ENCODE results near the gene BCAN.
A peak's percentile ranks its signal among the peaks of the same experiment; 100 is the strongest.

BCAN gene

GRCh38 chr1:156681196-156681960 is 39.5 kb downstream of the BCAN start:
- no peak for DNase-seq

DNA sequence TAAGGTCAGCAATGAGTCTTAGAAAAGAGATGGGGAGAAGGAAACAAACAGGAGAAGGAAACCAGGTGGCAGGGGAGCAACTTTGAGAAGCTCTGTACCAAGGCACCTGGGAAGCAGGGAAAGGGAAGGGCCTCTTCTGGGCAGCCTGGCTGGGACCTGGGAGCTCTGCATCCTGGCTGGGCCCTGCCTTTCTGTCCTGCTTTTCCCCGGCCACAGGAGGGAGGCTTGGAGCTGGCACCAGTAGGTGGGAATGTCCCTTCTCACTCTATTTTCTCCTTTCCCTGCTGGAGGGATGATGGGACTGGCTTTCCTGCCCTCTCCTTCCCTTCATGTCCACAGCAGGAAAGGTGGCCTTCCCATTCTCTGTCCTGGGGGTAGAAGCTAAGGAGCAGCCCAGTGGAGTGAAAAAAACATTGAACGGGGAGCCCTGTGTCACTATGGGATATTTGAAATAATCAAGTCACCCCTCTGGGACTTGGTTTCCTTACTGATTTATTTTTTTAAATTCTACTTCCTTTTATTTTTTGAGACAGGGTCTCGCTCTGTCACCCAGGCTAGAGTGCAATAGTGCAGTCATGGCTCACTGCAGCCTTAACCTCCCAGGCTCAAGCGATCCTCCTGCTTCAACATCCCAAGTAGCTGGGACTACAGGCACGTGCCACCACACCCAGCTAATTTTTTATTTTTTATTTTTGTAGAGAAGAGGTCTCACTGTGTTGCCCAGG is 40.4 kb downstream of the BCAN start:
- no peak for DNase-seq

DNA sequence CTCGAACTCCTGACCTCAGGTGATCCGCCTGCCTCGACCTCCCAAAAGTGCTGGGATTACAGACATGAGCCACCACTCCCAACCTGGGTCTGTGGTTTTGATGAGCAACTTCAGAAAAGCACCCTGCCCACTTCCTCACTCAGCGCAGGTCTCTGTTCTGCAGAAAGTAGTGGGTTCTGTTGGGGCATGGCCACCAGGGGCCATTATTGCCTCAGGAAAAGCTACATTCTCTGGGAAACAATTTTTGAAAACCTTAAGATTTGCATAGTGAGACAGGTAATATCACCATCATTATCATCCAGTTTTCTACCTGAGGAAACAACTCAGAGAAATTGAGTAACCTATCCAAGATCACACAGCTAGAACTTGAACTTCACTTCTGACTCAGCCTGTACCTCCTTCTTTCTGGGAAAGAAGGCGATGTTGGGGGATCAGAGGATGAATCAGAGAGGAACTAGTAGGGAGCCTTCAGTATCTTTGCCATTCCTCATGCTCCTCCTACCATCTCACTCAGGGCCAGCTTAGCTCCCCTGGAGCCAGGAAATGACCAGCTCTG is 42.4 kb downstream of the BCAN start:
- no peak for DNase-seq

GRCh38 chr1:156689035-156689952 is 47.4 kb downstream of the BCAN start:
- peak; percentile 80 for DNase-seq

- DNase-seq: no peak
These were observed 48.2 kb downstream of the BCAN start for GRCh38 chr1:156689953-156690674.

DNA sequence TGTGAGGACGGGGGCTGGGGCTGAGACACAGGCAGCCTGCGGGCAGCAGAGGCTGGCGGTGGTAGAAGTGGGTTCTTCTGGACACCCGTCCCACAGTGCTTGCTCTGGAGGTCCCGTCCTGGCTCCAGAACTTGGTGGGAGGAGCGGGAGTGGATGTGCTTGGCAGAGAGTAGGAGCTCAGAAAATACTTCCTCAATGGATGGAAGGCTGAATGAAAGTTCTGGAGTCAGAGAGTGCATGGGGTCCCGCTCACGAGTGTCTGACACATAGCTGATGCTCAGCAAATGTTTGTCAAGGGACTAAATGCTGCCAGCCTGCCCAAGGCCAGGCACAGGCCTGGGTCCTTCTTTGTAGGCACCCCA is 48.7 kb downstream of the BCAN start:
- DNase-seq: no peak

DNA sequence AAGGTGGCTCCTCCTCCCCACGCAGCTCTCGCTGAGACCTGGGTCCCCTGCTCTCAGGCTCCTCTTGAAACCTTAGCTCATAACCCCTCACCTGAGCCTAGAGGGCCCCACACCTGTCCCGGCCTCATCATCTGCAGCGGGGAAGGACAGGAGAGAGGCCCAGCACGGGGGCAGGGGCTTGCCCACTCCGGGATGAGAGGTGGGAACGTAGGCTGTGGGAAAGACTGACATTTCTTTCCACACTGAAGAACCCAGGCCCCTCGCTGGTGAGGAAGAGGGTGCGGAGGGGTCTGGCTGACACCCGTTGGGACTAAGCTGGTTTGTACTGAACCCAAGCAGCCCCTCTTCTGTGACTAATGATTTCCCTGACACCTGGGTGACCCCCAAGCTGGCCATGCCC is 49.3 kb downstream of the BCAN start:
- no peak for DNase-seq

DNA sequence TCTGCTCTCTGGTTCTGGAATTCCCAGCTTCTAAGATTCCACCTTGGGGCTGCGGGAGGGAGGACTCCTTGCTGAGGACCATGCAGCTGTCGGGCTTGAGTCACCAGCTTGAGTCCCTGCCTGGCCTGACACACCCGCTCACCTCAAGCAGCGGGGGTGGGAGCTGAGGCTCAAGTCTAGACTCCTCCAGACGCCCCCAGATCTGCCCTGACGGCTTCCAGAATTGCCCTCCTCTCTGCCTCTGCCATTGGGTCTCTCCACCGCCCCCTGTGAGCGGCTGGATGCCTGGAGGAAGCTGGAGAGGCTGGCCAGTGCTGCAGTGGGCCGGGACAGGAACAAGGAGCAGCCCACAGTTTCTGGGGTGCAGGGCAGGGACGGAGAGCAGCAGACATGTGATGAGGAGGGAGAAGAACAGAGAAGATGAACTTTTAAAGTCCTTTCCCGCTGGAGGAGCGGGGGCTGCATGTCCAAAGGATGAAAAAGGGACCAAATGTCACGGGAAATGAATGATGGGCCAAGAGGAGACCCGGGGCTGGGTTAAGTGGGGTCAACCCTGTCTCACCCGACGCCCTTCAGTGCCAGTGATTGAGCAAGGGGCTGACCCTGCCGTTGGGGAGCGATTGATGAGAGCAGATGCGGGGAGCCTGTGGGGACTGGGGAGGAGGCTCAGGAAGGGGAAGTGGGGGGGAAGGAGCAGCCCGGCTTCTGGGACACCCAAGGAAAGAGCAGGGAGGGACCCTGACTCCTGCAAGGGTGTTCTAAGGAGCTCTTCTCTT is 49.9 kb downstream of the BCAN start:
- DNase-seq: peak; percentile 47

GRCh38 chr1:156692441-156692924 is 50.6 kb downstream of the BCAN start:
- no peak for DNase-seq

DNA sequence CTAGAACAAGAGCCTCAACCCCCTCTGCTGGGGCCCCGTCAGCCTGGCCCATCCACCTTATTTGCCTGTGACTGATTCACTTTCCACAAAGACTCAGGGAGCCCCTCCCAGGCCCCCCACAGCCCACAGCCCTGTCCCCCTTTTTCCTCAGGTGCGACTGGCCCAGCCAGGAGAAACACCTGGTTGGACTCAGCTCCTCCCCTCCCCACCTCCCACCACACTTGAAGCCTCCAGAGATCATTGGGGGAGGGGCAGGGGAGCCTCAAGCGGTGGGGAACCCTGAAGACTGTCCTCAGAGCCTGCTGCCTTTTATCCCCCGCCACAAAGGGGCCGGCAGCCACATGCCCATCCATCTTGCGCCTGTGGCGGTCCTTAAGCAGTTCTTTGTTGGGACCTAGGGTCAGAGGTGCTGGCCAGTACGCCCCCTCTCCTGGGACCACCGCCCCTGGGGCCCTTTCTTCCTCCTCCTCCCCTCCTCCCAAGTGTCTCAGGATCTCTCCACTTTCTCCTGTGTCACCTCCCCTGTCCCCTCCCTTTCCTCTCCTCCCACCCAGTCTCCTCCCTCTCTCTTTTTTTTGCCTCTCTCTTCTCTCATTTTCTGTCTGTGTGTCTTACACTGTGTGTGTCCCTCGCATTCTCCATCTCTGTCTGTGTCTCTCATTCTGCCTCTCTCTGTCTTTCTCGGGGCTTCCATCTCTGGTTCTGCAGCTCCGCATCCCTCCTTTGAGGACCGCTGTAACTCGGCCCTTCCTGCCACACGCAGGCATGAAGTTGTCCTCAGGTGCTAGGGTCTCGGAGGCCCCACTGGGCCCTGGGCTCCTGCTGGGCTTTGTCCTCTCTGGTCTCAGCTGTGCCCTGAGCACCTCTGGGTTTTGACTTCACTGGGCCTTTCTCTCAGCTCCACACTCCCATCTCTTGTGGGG is 51.3 kb downstream of the BCAN start:
- no peak for DNase-seq

- no peak for DNase-seq
These were observed 52.2 kb downstream of the BCAN start for GRCh38 chr1:156693848-156694689.

DNA sequence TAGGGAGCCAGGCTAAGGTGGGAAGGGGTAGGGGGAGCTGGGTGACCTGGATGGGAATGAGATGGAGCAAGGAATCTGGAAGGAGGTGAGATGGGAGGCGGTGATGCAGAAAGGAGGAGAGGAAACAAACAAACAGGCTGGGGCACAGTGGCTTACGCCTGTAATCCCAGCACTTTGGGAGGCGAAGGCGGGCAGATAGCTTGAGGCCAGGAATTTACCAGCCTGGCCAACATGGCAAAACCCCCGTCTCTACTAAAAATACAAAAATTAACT is 52.7 kb downstream of the BCAN start:
- DNase-seq: no peak

DNA sequence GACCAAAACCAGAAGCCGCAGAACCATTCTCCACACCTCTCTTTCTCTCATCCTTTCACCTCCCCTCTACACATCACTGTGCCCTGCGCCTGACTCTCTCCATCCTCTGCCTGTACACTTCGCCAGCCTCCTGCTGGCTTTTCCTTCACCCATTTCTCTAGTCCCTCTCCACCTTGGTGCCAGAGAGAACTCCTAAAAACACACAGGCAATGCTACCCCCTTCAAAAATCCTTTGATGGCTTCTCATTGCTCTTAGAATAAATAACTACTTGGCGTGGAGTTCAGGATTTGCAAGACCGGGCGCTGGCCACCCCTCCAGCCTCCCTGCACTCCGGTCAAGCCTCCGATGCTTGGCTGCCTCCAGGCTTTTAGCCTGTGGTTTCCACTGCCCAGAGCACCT is 54.8 kb downstream of the BCAN start:
- no peak for DNase-seq

- DNase-seq: no peak
These were observed 55.6 kb downstream of the BCAN start for GRCh38 chr1:156697481-156697880.

DNA sequence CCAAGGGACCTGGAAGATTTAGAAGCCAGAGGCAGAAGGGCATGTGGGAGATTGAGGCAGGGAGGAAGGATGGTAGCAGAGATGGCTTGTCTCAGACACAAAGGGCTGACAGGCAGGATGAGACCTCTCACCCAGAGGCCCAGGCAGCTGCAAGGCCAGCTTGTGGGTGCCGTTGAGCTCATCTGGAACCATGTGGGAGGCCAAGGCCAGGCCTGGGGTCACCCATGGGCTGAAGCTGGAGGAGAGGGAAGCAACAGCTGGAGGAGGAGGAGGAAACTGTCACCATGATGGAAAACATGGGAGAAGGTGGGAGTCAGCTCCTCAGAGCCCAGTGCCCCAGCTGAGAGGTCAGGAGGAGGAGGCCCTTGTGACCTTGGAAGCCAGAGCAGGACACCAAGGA is 57.1 kb downstream of the BCAN start:
- DNase-seq: no peak

GRCh38 chr1:156700736-156701531 is 59.0 kb downstream of the BCAN start:
- no peak for DNase-seq

DNA sequence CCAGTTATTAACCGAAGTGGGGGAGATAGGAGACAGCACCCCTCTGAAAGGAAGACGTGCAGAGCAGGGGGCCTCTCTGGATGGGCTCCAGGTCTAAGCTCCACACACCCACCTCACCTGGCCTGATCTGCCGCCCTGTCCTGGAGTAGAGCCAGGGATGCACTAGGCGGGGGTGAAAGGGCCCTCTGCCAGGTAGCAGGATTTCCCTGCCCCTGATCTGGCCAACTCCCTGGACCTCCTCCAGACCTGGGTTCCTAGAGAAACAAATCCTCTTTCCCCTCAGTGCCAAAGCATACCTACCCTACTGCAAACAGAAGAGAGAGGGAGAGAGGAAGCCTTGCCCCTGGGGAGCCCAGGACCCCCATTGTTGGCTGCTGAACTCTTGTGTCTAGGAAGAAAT is 61.4 kb downstream of the BCAN start:
- DNase-seq: no peak

- DNase-seq: no peak
These were observed 61.8 kb downstream of the BCAN start for GRCh38 chr1:156703741-156704140.

DNA sequence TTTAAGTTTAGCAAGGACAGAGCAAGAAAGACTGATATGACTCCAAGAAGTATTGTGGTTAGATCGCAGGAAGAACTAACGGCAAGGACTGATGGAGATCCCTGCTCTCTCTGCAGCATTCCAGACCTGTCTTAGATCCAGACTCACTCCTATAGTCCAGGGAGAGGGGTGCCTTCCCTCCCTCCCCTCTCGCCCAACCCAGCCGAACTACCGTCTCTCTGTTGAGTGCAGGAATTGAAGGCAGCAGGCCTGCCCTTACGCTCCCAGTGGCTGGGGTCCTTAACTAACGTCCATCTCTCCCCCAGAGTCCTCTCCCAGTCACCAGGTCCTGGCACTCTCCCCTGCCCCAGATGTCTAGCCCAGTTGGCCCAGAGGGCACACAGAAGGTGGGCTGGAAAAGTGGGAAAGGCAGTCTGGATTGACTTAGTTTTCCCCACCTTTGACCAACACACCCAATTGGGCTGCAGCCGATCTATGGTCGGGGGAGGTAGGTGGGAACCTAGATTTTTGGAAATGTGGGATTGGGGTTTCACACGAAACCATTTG is 62.3 kb downstream of the BCAN start:
- DNase-seq: no peak
